ENCODE measurements around the gene VRK1. TPM values are rescaled to one million over a fixed set of nuclear protein-coding genes. Genes with fewer than 3 reads are reported as not detected.

VRK1 gene
- total and polyA plus RNA-seq, 7 experiments from 2014 or later, result 28.5 to 52.2 (median 40.7) TPM

GRCh38 chr14:96811985-96812667, 14.9 kb downstream of the VRK1 start:
- H3K4me1 ChIP-seq (ENCODE audit: control insufficient read depth in 2 of 2, insufficient read depth in 2 of 2, low read length in 2 of 2), result peaks cover 0 to 12% of the 10 kb centered on the region in 2 donors
- H3K27me3 ChIP-seq (ENCODE audit: control insufficient read depth in 2 of 2, insufficient read depth in 2 of 2, low read length in 2 of 2), result no peaks in the 10 kb centered on the region
- peaks cover 25 to 64% (median 51%) of the 10 kb centered on the region in 7 donors for H3K4me1 Mint-ChIP-seq
- DNase-seq (no peak), ATAC-seq (no peak)
- intact Hi-C loops (cut with micrococcal nuclease), result no loop called here
- H3K27ac Mint-ChIP-seq, result no peak overlapping the region
- no peak overlapping the region for H3K27ac ChIP-seq (ENCODE audit: low read depth, low read length)
- no peaks in the 10 kb centered on the region for H3K27me3 Mint-ChIP-seq
- peaks cover under 1 to 24% (median 19%) of the 10 kb centered on the region in 5 donors for H3K36me3 Mint-ChIP-seq
- no peaks in the 10 kb centered on the region for H3K9me3 ChIP-seq (ENCODE audit: control insufficient read depth in 2 of 3, low read length in 3 of 3)
- H3K9me3 Mint-ChIP-seq, result peaks cover 0 to 4% (median 0%) of the 10 kb centered on the region in 11 donors
- POLR2A ChIA-PET, result no interaction called here
- H3K4me3 Mint-ChIP-seq, result peak overlapping the region in 2 of 10 donors; percentile 4 to 15
- no peak overlapping the region for H3K4me3 ChIP-seq (ENCODE audit: low read length)
- CTCF ChIA-PET, result no interaction called here
- H3K36me3 ChIP-seq (ENCODE audit: control insufficient read depth in 2 of 3, insufficient read depth in 3 of 3, low read length in 3 of 3), result no peaks in the 10 kb centered on the region

GRCh38 chr14:96816281-96816680, 19.1 kb downstream of the VRK1 start:
- no peak for DNase-seq
- CTCF ChIA-PET, result no interaction called here
- Histone ChIP-seq H3K9me3 (ENCODE audit: control insufficient read depth in 2 of 3, low read length in 3 of 3) (no peaks in the 10 kb centered on the region), H3K27me3 (ENCODE audit: control insufficient read depth in 2 of 2, insufficient read depth in 2 of 2, low read length in 2 of 2) (no peaks in the 10 kb centered on the region), H3K27ac (ENCODE audit: low read depth, low read length) (no peak overlapping the region), H3K4me3 (ENCODE audit: low read length) (no peak overlapping the region), H3K36me3 (ENCODE audit: control insufficient read depth in 2 of 3, insufficient read depth in 3 of 3, low read length in 3 of 3) (no peaks in the 10 kb centered on the region), H3K4me1 (ENCODE audit: control insufficient read depth in 2 of 2, insufficient read depth in 2 of 2, low read length in 2 of 2) (peaks cover 0 to 19% of the 10 kb centered on the region in 2 donors)
- POLR2A ChIA-PET, result no interaction called here
- Mint-ChIP-seq H3K27ac (no peak overlapping the region), H3K36me3 (peaks cover 0 to 22% (median 16%) of the 10 kb centered on the region in 5 donors), H3K4me1 (peaks cover 11 to 55% (median 37%) of the 10 kb centered on the region in 7 donors), H3K4me3 (no peak overlapping the region), H3K9me3 (peaks cover 0 to 7% (median 0%) of the 10 kb centered on the region in 11 donors), H3K27me3 (no peaks in the 10 kb centered on the region)
- intact Hi-C loops (cut with micrococcal nuclease), result no loop called here
- ATAC-seq, result peak; percentile 40

DNA sequence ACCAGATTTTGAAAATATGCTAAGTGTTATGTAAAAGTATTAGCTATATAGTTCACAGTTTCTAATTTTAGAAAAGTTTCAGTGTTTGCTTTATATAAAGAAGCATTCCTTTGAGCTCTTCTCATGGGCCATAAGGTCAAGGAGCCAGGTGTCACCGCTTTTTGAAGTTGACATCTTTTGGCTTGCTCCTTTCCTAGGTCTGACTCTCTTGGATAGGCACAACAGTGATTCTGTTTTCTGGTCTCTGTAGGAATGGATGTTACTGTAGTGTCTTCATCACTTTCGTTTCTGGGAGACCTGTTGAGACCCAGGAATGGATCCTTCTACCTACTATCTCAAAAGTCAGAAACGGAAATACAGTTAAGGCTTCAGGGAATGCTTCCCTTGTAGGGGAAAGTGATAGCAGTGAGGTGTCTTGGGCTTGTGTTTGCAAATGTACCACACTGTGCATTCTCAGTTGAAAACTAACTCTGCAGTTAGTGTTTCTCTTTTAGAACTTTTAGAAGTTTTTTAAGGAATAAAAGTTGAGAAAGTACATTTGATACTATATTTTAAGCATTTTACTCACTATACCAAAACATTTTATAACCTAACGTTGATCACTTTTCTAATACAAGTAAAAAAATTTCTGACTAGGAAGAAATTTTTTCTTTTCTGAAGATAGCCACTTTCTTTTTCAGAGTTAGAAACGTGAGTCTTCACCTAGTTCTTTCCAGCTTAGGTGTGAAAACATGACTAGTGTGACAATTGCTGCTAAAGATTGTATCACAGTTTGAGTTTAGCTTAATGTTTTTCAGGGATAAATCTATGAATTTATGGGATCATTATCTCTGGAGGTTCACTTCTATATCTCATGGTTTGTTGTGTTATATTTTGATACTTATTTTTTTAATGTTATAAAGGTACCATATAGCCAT, 20.8 kb downstream of the VRK1 start:
- H3K4me1 Mint-ChIP-seq, result peaks cover 11 to 49% (median 30%) of the 10 kb centered on the region in 7 donors
- peaks cover 0 to 7% (median 0%) of the 10 kb centered on the region in 11 donors for H3K9me3 Mint-ChIP-seq
- H3K9me3 ChIP-seq (ENCODE audit: control insufficient read depth in 2 of 3, low read length in 3 of 3), result no peaks in the 10 kb centered on the region
- H3K27ac Mint-ChIP-seq, result peak overlapping the region in 1 of 9 donors; percentile 21
- intact Hi-C loops (cut with micrococcal nuclease), result no loop called here
- DNase-seq, result no peak
- CTCF ChIA-PET, result interaction anchor here (0.6 kb wide), 1 partner anchor 47 kb away, joined by 3 read pairs; no protein-coding TSS in a partner anchor
- POLR2A ChIA-PET, result no interaction called here
- H3K36me3 ChIP-seq (ENCODE audit: control insufficient read depth in 2 of 3, insufficient read depth in 3 of 3, low read length in 3 of 3), result no peaks in the 10 kb centered on the region
- no peak overlapping the region for H3K27ac ChIP-seq (ENCODE audit: low read depth, low read length)
- no peak for ATAC-seq
- H3K27me3 ChIP-seq (ENCODE audit: control insufficient read depth in 2 of 2, insufficient read depth in 2 of 2, low read length in 2 of 2), result no peaks in the 10 kb centered on the region
- H3K4me3 Mint-ChIP-seq, result no peak overlapping the region
- H3K4me1 ChIP-seq (ENCODE audit: control insufficient read depth in 2 of 2, insufficient read depth in 2 of 2, low read length in 2 of 2), result peaks cover 0 to 11% of the 10 kb centered on the region in 2 donors
- no peaks in the 10 kb centered on the region for H3K27me3 Mint-ChIP-seq
- no peak overlapping the region for H3K4me3 ChIP-seq (ENCODE audit: low read length)
- H3K36me3 Mint-ChIP-seq, result peaks cover 0 to 17% (median 15%) of the 10 kb centered on the region in 5 donors

GRCh38 chr14:96821501-96821900, 24.3 kb downstream of the VRK1 start:
- Histone ChIP-seq H3K27me3 (ENCODE audit: control insufficient read depth in 2 of 2, insufficient read depth in 2 of 2, low read length in 2 of 2) (no peaks in the 10 kb centered on the region), H3K9me3 (ENCODE audit: control insufficient read depth in 2 of 3, low read length in 3 of 3) (no peaks in the 10 kb centered on the region), H3K4me1 (ENCODE audit: control insufficient read depth in 2 of 2, insufficient read depth in 2 of 2, low read length in 2 of 2) (peaks cover 0 to 11% of the 10 kb centered on the region in 2 donors), H3K27ac (ENCODE audit: low read depth, low read length) (no peak overlapping the region), H3K4me3 (ENCODE audit: low read length) (no peak overlapping the region), H3K36me3 (ENCODE audit: control insufficient read depth in 2 of 3, insufficient read depth in 3 of 3, low read length in 3 of 3) (no peaks in the 10 kb centered on the region)
- Mint-ChIP-seq H3K9me3 (peaks cover 0 to 7% (median 0%) of the 10 kb centered on the region in 11 donors), H3K4me1 (peaks cover 12 to 56% (median 31%) of the 10 kb centered on the region in 7 donors), H3K27me3 (no peaks in the 10 kb centered on the region), H3K27ac (no peak overlapping the region), H3K36me3 (peaks cover 4 to 27% (median 24%) of the 10 kb centered on the region in 5 donors), H3K4me3 (no peak overlapping the region)
- ATAC-seq, result no peak
- intact Hi-C loops (cut with micrococcal nuclease), result no loop called here
- DNase-seq, result no peak
- CTCF ChIA-PET, result interaction anchor here (0.6 kb wide), 1 partner anchor 12 kb away, joined by 4 read pairs; no protein-coding TSS in a partner anchor
- POLR2A ChIA-PET, result interaction anchor here (1.3 kb wide), 1 partner anchor 24 kb away, joined by 4 read pairs; the partner anchor contains the start of gene VRK1

DNA sequence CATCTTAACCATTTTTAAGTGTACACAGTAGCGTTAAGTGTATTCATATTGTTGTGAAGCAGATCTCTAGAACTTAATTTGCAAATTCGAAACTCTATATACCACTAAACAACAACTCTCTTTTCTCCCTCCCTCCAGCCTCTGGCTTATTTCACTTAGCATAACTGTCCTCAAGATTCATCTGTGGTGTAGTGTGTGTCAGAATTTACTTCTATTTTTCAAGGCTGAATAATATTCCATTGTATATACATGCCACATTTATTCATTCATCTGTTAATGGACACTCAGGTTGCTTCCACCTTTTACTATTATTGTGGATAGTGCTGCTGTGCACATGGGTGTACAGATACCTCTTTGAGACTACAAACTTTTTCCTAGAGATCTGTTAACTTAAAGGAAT, 26.5 kb downstream of the VRK1 start:
- ATAC-seq, result no peak
- Histone ChIP-seq H3K9me3 (ENCODE audit: control insufficient read depth in 2 of 3, low read length in 3 of 3) (no peaks in the 10 kb centered on the region), H3K4me3 (ENCODE audit: low read length) (no peak overlapping the region), H3K4me1 (ENCODE audit: control insufficient read depth in 2 of 2, insufficient read depth in 2 of 2, low read length in 2 of 2) (no peaks in the 10 kb centered on the region), H3K27ac (ENCODE audit: low read depth, low read length) (no peak overlapping the region), H3K27me3 (ENCODE audit: control insufficient read depth in 2 of 2, insufficient read depth in 2 of 2, low read length in 2 of 2) (no peaks in the 10 kb centered on the region), H3K36me3 (ENCODE audit: control insufficient read depth in 2 of 3, insufficient read depth in 3 of 3, low read length in 3 of 3) (peaks cover 0 to 3% (median 0%) of the 10 kb centered on the region in 3 experiments)
- CTCF ChIA-PET, result no interaction called here
- intact Hi-C loops (cut with micrococcal nuclease), result no loop called here
- DNase-seq, result no peak
- H3K27ac Mint-ChIP-seq, result no peak overlapping the region
- H3K4me1 Mint-ChIP-seq, result peaks cover 9 to 49% (median 28%) of the 10 kb centered on the region in 7 donors
- no peaks in the 10 kb centered on the region for H3K27me3 Mint-ChIP-seq
- POLR2A ChIA-PET, result no interaction called here
- H3K4me3 Mint-ChIP-seq, result no peak overlapping the region
- H3K9me3 Mint-ChIP-seq, result peaks cover 0 to 12% (median 3%) of the 10 kb centered on the region in 11 donors
- peaks cover 4 to 44% (median 28%) of the 10 kb centered on the region in 5 donors for H3K36me3 Mint-ChIP-seq

GRCh38 chr14:96824283-96824682, 27.1 kb downstream of the VRK1 start:
- intact Hi-C loops (cut with micrococcal nuclease), result no loop called here
- no peaks in the 10 kb centered on the region for H3K4me1 ChIP-seq (ENCODE audit: control insufficient read depth in 2 of 2, insufficient read depth in 2 of 2, low read length in 2 of 2)
- no peaks in the 10 kb centered on the region for H3K27me3 ChIP-seq (ENCODE audit: control insufficient read depth in 2 of 2, insufficient read depth in 2 of 2, low read length in 2 of 2)
- Mint-ChIP-seq H3K36me3 (peaks cover 4 to 49% (median 33%) of the 10 kb centered on the region in 5 donors), H3K27ac (no peak overlapping the region), H3K4me1 (peaks cover 10 to 43% (median 26%) of the 10 kb centered on the region in 7 donors), H3K27me3 (no peaks in the 10 kb centered on the region), H3K9me3 (peaks cover 0 to 11% (median 6%) of the 10 kb centered on the region in 11 donors), H3K4me3 (no peak overlapping the region)
- ATAC-seq (no peak), DNase-seq (no peak)
- ChIA-PET POLR2A (no interaction called here), CTCF (no interaction called here)
- H3K9me3 ChIP-seq (ENCODE audit: control insufficient read depth in 2 of 3, low read length in 3 of 3), result no peaks in the 10 kb centered on the region
- H3K36me3 ChIP-seq (ENCODE audit: control insufficient read depth in 2 of 3, insufficient read depth in 3 of 3, low read length in 3 of 3), result peaks cover 0 to 3% (median 0%) of the 10 kb centered on the region in 3 experiments
- H3K4me3 ChIP-seq (ENCODE audit: low read length), result no peak overlapping the region
- no peak overlapping the region for H3K27ac ChIP-seq (ENCODE audit: low read depth, low read length)

Measured in naive thymus-derived CD4-positive, alpha-beta T cell (primary cell).